Fibroblast of mammary gland (primary cell): ENCODE results near the gene RSRC1.
"Not testable (repeated sequence)": the region's sequence is repeated elsewhere in the genome, so short reads cannot be mapped to it uniquely, and the experiment has no call there.

Source experiments
- DNase-seq: peaks from one replicate; pipeline ENCODE4 v3.0.0-alpha.2; 2010; ENCODE audit warnings: low read depth
- H3K4me3 ChIP-seq: 2 replicates; pipeline ENCODE4 v1.5.1; 2011; ENCODE audit warnings: low read depth, mild to moderate bottlenecking, low read length, moderate library complexity; ENCODE audit not compliant: control insufficient read depth
- CTCF ChIP-seq: conservative IDR thresholded peaks from 2 replicates; pipeline ENCODE4 v1.5.1; 2011; ENCODE audit warnings: low read depth, low read length, inconsistent platforms; ENCODE audit not compliant: control insufficient read depth, insufficient read depth

Gene RSRC1

GRCh38 chr3:158314426-158315357, 204.8 kb downstream of the RSRC1 start:
- DNase-seq: no peak
- TF ChIP-seq CTCF: no peak
- no peak overlapping the region for H3K4me3 ChIP-seq

GRCh38 chr3:158329696-158330441, 220.0 kb downstream of the RSRC1 start:
- H3K4me3 ChIP-seq: peak overlapping the region; percentile 18

GRCh38 chr3:158330870-158331269, 221.0 kb downstream of the RSRC1 start:
- peak; percentile 51 for DNase-seq
- no peak for TF ChIP-seq CTCF
- no peak overlapping the region for H3K4me3 ChIP-seq

More at GRCh38 chr3:158329696-158330441, 220.0 kb downstream of the RSRC1 start:
- not testable (repeated sequence) for DNase-seq

- TF ChIP-seq CTCF: no peak
- H3K4me3 ChIP-seq: no peak overlapping the region
Measured at GRCh38 chr3:158333736-158334135, 223.8 kb downstream of the RSRC1 start.

GRCh38 chr3:158337110-158337509, 227.2 kb downstream of the RSRC1 start:
- no peak overlapping the region for H3K4me3 ChIP-seq
- no peak for DNase-seq
- TF ChIP-seq CTCF: no peak

More at GRCh38 chr3:158333736-158334135, 223.8 kb downstream of the RSRC1 start:
- DNase-seq: no peak

GRCh38 chr3:158339638-158340037, 229.7 kb downstream of the RSRC1 start:
- no peak for TF ChIP-seq CTCF
- DNase-seq: no peak
- H3K4me3 ChIP-seq: no peak overlapping the region

- not testable (repeated sequence) for DNase-seq, H3K4me3 ChIP-seq
Measured at GRCh38 chr3:158340951-158341350, 231.1 kb downstream of the RSRC1 start.
